CD4-positive, alpha-beta T cell treated with Interleukin-12 subunit alpha and Interleukin-12 subunit beta, for 1 hour (primary cell): ENCODE data around the gene TRERF1.

Experiments
- DNase-seq: peaks from one replicate; pipeline ENCODE4 v3.0.0-alpha.2; 2020

Gene TRERF1

DNA sequence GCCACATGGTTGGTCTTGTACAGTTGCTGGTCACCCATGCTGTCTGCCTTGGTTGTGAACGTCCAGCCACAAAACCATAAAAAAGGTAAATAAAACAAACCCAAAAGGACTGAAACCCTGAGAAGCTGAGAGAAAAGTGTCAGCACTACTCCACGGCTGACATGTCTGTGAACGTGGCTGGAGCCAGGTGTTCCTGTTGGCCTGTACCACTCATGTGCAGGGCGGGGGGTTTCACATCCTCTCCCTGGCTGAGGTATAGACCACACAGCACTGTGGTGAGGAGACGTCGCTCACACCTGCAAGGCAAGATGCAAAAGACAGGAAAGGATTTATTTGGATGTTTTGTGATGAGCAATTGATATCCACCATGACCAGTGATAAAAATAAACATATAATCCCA, 182.2 kb downstream of the TRERF1 start:
- no peak for DNase-seq

DNA sequence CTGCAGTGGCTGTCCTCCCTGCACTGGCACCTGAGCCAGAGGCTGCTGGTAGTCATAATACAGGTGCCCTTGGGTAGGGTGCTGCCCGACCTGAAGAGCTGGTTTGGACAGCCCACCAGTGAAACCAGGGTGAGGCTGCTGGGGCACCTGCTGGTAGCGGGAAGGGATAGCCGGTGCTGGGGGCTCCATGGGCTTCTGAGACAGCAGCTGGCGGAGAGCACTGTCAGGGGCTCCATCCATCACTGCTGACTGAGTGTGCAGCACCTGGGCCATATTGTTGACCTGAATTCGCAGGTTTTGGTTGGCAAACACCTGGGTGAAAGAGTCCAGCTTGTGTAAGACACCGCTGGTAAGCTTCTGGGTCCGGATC, 182.9 kb downstream of the TRERF1 start:
- no peak for DNase-seq

DNA sequence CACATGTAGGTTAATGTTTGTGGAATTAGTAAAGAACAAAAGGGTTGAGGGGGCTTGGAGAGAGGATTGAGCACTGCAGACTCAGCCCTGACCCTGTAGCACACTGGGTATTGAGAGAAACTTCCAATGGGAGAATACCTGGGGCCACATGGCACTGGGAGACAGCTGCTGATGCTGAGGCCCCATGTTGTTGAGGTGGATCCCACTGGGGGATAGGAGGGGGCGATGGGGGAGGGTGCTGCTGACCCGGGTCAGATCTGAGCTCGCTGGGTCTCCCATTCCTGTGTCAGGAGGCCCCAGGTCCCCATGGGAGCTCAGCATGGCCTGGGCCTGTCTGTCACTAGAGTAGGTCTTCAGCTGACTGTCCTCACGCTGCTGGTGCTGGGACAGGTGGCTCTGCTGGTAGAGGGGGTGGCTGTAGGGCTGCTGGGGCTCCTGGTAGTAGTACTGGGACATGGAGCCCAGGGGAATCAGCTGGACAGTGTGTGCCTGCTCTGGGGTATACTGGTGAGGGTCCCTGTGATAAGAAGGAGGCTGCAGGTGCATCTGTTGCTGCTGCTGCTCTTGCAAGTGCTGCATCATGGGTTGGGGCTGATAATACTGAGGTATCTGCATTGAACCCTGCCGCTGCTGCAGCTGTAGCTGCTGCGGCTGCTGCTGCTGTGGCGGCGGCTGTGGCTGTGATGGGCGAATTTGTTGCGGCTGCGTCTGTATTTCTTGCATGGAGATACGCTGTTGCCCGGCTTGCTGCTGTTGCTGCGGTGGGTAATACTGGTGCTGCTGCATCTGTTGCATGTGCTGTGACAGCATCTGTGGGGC, 183.5 kb downstream of the TRERF1 start:
- DNase-seq = no peak

DNA sequence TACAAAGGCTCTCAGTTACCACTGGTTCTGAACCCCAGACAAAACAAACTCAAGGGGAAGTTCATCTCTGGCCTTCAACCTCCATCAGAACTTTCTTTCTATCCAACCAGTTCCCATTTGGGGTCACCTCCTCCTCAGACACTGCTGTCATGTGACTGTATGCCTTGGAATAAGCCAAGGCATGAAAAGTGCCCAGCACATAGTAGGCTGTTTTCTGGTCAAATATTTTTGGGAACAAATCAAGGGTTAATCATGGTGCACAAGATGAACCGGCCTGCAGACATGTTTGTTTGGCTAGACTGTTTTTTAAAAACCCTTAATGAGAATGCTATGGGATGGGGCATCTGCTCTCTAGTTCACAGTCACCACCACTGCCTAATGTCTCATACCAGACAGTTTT, 185.2 kb downstream of the TRERF1 start:
- no peak for DNase-seq

DNA sequence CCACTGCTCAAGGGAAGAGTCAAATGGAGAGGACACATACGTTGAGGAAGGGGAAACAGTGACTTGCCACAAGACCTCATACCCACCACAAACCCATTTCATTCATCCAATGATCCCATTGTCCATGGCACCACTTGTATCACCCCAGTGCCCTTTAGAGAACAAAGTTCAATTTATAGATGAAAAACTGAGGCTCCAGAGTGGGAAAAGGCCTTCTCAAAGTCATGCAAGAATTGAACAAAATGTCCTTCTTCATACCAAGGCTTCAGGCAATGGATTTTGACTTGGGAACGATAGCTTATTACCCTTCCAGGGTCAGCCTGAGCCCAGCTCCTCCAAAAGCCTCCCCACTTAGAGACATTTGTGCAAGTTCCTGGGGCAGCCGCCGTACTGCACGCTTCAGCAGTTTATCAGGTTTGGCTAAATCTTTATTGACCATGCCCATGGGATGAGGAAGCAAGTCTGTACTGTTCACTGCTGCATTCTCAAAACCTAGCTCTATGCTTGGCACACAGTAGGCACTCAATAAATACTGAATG, 186.8 kb downstream of the TRERF1 start:
- no peak for DNase-seq

DNA sequence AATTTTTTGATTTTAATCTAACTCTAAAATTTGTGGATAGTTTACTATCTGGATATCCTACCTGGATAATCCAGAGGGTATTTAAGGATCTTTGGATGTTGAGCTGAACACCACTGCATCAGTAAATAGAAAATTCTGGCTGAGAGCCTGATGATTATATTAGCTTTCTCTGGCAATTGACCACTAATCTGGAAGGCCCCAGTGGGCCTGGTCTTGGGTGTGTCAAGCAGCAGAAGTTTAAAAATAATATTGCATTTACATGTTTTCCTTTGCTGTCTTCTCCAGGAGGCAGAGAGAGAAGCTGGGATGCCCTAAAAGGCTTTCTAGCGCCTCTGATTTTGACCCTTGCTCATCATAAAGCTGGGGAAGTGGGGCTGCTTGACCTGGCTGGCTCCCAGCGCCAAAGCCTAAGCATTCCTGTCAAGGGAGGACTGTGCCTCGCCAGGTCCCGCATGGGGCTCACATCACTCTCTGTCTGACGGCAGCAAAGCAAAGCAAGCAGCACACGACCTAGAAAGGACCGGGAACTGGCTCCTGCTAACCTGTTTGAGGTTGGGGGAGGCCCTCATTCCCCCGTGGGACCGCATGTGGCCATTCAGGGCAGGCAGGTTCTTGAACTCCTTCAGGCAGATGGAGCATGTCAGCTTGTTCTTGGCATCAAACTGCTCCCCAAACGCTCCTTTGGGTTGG, 187.4 kb downstream of the TRERF1 start:
- no peak for DNase-seq

DNA sequence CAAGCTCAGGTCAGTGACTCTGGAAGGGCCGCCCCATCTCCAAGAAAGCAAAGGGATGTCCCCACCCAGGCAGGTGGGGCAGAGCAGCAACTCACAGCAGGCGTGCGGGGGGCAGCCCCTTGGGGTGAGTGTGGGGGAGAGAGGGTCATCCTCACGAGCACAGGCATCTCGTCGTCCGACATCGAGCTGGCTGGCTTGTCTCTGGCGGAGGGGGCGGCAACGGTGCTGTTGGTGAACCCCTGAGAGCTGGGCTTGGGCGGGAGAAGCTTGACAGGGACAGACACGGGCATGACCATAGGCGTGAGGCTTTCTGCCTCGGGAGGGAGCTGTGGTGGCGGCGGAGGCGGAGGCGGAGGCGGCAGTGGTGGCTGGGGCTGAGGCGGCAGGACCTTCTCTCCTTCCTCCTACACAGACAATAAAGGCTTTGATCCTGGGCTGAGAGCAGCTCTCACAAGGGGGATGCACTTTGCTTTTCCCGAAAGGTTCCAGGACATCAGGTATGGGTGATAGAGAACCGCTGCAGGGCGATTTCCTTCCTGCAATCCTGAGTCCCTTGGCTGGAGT, 188.5 kb downstream of the TRERF1 start:
- no peak for DNase-seq

DNA sequence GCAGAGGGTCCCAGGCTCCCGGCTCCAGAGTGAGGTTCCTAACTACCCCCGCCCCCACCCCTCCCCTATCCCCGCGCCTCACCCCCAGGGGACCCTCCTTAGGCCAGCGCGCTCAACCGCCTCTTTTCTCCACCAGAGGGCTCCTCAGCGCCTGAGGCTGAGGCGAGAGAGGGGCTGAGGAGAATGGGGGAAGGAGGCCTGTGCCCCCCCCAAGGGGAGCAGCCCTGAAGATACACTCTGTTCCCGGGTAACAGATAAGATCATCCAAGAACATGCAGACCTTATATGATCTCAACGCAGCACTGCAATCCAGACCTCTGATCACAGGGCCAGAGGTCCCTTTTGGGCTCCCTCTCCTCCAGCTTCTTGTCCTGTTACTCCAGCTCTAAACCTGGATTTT, 190.8 kb downstream of the TRERF1 start:
- DNase-seq = peak; percentile 33

DNA sequence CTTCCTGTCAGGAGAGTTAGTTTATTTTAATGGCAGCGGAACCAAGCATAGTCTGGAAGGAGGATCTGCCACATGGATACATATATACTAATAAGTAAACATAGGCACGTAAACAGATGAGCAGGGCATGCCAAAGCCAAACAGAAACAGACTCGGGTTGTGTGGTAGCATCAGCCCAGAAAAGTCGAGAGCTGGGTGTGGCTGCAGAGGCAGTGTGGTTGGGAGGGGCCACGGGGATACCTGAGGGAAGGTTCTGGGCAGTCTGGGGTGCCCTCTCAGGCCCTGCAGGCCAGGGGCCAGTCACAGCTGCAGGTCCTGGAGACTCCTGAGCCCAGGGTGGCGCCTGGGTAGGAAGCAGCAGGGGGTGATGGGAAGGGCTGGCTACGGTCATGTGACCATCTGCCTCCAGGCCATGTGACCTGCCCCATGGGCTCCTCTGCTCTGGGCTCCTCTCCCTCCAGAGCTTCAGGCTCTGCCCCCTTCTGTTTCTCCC, 191.3 kb downstream of the TRERF1 start:
- no peak for DNase-seq

DNA sequence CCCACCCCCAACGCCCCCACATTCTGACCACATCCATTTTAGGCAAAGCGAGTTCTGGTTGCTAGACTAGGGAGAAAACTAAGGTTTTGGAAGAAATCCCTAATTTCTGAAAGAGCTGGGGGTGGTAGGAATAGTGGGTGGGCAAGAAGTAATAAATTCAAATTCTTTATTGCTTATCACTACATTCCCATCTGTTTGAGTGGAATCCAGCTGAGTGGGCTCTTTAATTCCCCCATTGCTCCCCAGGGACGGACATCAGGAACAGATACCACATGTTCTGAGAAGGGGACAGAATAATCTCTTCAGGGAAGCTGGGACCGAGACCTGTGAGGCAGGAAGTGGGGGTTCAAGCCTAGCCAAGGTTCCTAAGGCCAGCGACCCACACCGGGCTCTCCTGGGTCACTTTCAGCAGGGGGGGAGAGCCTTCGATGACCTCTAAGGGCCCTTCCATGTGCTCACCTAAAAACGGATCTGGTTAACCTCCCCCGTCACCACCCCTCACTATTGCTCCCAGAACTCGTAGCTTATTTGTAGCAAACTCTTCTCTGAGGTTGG, 191.8 kb downstream of the TRERF1 start:
- no peak for DNase-seq

DNA sequence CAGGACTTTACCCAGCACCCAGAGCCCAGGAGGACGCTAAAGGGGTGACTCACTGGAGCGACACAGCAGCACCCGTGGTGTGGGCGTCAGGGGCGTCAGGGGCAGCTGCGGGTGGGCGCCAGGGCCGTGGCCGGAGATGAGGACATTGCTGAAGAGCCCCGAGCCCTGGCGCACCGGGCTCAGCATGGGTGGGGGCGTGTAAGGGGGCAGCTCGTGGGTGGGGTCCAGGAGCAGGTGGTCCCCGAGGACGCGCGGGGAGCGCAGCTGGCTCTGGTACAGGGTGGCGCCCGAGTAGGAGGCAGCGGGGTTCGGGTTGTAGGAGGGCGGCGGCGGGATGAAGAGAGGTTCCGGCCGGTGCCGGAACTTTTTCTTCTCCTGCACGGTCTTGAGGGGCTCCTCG, 192.4 kb downstream of the TRERF1 start:
- no peak for DNase-seq

DNA sequence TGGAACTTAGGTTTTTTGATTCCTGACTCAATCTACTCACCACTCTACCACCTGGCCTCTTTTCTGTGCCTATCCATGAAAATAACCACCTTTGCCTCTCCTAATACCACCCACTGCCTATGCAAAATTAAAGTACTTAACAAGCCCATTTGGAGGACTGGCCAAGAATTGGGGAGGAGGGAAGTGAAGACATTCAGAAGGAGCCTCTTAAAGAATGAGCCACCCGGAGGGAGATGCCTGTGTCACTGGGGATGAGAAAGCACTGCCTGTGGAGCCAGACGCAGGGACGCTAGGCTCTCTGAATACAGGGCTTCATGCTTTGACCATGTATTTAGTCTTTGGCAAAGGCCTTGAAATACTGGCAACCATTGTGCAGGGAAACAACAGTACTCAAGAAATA, 194.1 kb downstream of the TRERF1 start:
- no peak for DNase-seq

DNA sequence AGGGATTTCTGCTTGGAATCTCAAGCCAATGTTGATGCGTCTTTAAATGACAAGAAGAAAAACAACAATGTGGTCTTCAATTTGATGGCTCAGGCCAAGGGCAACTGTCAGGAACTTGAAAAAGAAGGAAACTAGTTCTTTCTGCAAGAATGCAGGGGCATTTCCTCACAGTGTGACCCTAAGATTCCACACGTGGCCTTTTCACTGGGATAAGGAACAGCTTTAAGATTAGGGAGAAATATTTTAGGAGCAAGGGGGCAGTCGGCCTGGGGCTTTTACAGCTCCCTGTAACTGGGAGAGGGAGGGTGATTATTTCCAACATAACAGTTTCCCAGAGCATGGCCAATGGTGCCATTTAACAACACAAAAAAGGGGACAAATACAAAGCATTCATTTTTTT, 194.7 kb downstream of the TRERF1 start:
- no peak for DNase-seq

DNA sequence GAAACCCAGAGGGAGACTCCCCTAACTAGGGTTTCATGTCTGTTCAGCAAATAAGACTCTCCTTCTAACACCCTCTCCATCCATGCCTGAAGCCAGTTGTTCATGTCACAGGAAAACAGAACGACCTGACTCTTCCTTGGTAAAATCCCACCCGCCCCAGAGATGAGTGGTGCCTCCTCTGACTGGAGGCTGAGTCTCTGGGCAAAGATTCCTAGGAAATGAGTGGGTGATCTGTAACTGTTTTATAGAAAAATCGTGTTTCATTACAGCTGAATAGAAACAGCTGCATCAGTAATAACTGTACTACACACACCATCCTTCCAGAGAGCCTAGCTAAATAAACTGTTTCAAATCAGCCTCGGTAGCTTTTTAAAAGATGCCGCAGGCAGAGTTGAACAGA, 196.7 kb downstream of the TRERF1 start:
- DNase-seq = no peak

DNA sequence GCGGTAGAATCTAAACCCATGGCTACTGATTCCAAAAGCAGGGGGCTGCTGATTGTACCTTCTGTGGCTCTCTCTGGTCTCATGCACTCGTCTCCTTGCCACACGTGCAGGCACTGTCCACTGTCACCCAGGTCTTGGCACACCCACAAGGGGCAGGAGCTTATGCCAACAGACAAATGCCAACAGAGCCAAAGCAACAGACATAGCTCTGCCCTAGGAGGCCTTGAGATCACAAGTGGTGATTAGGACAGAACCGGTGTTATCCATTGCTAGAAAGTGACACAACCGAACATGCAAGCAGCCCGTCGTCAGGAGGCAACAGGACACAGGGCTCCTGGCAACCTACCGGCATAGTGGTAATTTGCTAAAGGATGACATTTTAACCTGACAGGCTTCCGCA, 197.2 kb downstream of the TRERF1 start:
- no peak for DNase-seq

DNA sequence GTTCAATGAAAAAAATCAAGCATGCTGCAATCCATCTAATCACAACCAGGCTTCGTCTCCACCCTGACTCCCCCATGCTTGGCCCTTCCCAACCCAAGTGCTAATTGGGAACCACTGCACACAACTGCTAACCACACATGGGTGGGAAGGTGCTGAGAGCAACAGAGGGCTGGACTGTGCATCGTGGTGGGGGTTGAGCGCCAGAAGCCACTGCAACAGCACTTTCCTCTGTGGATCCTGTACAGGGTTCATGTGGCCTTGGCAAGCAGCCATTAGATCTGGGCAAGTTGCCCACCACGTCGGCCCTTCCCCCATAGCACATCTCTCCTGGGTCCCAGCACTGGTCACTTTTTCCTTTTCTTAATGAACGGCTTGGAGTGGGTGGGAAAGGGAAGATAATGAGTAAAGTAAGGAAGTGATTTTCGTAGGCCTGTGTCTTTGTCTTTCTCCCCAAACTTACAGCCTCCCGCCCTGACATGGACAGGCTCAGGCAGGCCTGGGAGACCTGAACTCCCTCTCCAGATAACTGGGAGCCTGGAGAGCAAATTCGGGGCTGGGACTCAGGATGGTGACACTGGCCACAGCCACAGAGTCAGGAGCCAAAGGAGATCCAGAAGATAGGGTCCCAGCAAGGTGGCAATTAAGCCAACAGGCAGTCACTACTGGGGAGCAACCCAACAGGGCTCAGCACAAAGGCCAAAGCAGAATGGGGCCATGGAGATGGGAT, 199.7 kb downstream of the TRERF1 start:
- no peak for DNase-seq

DNA sequence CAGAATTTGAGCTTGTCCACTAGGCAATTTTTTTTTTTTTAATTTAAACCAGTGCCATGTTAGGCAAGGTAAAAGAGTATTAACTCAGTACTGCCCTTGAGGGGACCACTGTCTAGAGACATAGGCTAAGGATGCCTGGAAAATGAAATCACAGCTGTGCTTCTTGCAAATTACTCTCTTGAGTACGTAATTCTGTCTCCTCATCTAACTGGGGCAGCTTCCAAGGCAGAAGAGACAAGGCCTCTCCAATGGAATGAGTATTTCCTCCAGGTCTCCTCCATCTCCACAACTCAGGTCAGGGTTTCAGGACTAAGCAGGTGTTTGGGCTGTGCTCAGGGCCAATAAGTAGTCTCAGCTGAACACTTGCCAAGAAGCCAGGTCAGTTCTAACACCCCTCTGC, 200.2 kb downstream of the TRERF1 start:
- no peak for DNase-seq

DNA sequence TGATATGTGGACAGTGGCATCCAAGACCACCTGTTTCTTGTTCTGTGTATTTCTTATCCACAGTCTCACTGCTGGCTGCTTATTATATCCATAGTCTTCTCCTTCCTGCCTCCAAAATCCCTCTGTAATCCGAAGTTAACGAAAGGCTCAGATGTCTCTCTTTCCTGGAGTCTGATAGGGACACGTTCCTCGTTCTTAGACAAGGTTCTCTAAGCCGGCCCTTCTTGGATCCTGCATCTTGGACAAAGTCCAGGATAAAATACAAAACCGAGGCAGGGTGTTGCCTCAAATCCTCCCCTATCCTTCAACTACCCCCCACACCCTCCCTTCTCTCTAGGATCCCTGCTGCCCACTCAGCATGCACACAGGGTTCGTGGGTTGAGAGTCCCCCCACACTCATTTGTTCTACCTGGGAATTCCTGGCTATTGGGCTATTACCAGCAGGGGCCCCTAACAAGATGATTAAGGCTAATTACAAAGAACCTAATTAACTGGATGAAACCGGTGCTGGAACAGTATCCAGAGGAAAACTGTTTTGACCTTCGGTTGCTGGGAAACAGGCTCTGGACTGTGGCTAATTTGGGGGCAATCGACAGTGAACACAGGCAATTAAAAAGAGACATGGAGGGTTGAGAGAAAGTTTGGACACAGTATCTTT, 201.3 kb downstream of the TRERF1 start:
- DNase-seq = no peak

DNA sequence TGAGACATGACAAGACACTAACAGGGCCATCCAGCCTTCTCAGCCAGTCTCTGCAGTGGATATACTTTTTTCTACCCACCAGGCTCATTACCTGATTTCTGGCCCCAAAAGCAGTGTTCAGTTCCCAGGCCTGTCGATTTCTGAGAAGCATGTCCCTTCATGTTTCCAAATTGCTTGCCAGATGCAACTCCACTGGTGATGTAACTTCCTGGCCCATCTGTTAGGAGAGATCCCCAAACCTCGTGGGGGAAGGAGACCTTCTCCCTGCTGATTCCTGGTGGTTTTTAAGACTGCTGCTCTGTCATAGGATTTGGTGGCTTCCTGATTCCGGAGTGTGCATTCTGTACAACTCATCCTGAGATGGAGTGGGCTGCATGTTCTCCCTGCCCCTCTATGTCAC, 202.4 kb downstream of the TRERF1 start:
- no peak for DNase-seq

DNA sequence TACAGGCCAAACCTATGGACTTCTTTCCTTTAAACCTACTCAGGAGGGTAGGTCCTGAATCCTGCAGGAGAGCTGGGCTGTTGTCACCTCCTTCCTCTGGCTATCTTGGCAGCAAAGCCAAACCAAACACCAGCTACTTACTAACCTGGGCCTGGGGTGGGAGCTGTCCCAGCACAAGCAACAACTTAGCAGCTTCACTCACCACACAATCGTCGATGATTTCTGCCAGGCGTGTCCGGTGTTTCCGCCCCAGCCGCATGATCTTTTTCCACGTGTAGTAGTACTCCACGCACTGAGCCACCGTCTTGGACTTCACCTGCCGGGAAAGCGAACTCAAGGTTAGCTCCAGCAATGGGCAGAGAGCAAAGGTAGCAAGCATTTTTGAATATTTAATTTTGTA, 208.7 kb downstream of the TRERF1 start:
- DNase-seq = no peak

DNA sequence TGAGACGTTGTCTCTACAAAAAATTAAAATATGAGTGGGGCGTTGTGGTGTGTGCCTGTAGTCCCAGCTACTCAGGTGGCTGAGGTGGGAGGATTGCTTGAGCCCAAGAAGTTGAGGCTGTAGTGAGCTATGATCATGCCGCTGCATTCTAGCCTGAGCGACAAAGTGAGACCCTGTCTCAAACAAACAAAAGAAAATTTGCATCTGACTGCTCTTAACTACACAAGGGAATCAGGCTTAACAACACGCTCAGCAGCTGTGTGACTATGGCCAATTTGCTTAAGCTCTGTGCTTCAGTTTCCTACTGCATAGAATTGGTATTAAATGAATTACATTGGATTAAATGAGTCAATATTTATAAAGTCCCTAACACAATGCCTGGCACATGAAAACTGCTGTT, 209.8 kb downstream of the TRERF1 start:
- DNase-seq = no peak

DNA sequence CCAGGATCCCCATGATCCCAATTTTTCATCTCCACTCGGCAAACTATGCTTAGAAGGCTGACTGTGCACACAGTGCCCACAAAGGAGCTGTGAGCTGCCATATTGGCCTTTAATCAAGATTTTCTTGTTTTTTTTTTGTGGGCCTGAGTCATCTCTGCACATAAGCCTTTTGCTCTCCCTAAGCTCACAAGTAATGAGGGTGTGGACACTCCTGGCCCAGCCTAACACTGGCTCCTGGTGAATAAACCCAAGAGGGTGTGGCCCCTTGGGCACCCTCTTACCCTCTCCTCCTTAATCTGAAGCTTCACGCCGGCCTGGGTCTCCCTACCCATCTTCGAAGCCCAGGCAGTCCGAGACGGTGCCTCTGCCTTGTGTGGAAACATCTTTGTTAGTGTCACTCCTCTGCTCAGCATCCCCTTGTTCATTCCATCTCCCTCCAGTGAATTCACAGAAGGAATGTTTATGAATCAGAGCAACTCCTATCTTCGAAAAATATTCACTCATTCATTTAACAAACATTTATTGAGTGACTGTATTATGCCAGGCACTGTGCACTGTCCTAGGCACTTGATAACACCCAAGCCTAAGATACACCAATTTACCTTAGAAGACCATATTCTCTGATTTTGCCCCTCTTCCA, 211.9 kb downstream of the TRERF1 start:
- DNase-seq = no peak
